Measurements from ENCODE around the gene ANKZF1.

ANKZF1 gene

GRCh38 chr2:219207134-219207883, 22.3 kb upstream of the ANKZF1 start:
- no peak for DNase-seq (ENCODE audit: low read depth in 2 of 3, low spot score in 1 of 3)

- DNase-seq (ENCODE audit: low read depth in 2 of 3, low spot score in 1 of 3) = no peak
Observed at GRCh38 chr2:219207884-219208740, 21.5 kb upstream of the ANKZF1 start.

GRCh38 chr2:219209236-219210195, 20.1 kb upstream of the ANKZF1 start:
- no peak for DNase-seq (ENCODE audit: low read depth in 2 of 3, low spot score in 1 of 3)

- DNase-seq (ENCODE audit: low read depth in 2 of 3, low spot score in 1 of 3) = no peak
Observed at GRCh38 chr2:219210196-219210885, 19.3 kb upstream of the ANKZF1 start.

GRCh38 chr2:219210886-219211362, 18.7 kb upstream of the ANKZF1 start:
- DNase-seq (ENCODE audit: low read depth in 2 of 3, low spot score in 1 of 3) = no peak

GRCh38 chr2:219213026-219213415, 16.6 kb upstream of the ANKZF1 start:
- DNase-seq (ENCODE audit: low read depth in 2 of 3, low spot score in 1 of 3) = no peak

- DNase-seq (ENCODE audit: low read depth in 2 of 3, low spot score in 1 of 3) = no peak
Observed at GRCh38 chr2:219213486-219214071, 16.0 kb upstream of the ANKZF1 start.

GRCh38 chr2:219214141-219214540, 15.5 kb upstream of the ANKZF1 start:
- no peak for DNase-seq (ENCODE audit: low read depth in 2 of 3, low spot score in 1 of 3)

- DNase-seq (ENCODE audit: low read depth in 2 of 3, low spot score in 1 of 3) = no peak
Observed at GRCh38 chr2:219214786-219215185, 14.8 kb upstream of the ANKZF1 start.

- no peak for DNase-seq (ENCODE audit: low read depth in 2 of 3, low spot score in 1 of 3)
Observed at GRCh38 chr2:219215871-219216534, 13.6 kb upstream of the ANKZF1 start.

- DNase-seq (ENCODE audit: low read depth in 2 of 3, low spot score in 1 of 3) = no peak
Observed at GRCh38 chr2:219216535-219216915, 13.1 kb upstream of the ANKZF1 start.

- peak in 1 of 3 donors; percentile 24 for DNase-seq (ENCODE audit: low read depth in 2 of 3, low spot score in 1 of 3)
Observed at GRCh38 chr2:219218217-219218731, 11.3 kb upstream of the ANKZF1 start.

GRCh38 chr2:219218732-219219701, 10.6 kb upstream of the ANKZF1 start, which contains the start of gene ABCB6:
TSS of gene ABCB6 (minus strand) at chr2:219218958. CDS start at chr2:219218673, 285 bp downstream.
- peak; percentile 85 to 88 (median 85) for DNase-seq (ENCODE audit: low read depth in 2 of 3, low spot score in 1 of 3)

GRCh38 chr2:219219784-219220532, 9.6 kb upstream of the ANKZF1 start:
- no peak for DNase-seq (ENCODE audit: low read depth in 2 of 3, low spot score in 1 of 3)

GRCh38 chr2:219220652-219221402, 8.8 kb upstream of the ANKZF1 start:
- DNase-seq (ENCODE audit: low read depth in 2 of 3, low spot score in 1 of 3) = no peak

GRCh38 chr2:219221957-219222518, 7.6 kb upstream of the ANKZF1 start:
- no peak for DNase-seq (ENCODE audit: low read depth in 2 of 3, low spot score in 1 of 3)
